SW 1271 (cell line): ENCODE results near the gene ZNF211.

Source experiments
- DNase-seq, 2 experiments: peaks; one replicate each; lab custom pipeline; 2025; lab: John Stamatoyannopoulos, UW

ZNF211 gene

GRCh38 chr19:57656346-57656745 lies 23.4 kb downstream of the ZNF211 start:
- DNase-seq = no peak

DNA sequence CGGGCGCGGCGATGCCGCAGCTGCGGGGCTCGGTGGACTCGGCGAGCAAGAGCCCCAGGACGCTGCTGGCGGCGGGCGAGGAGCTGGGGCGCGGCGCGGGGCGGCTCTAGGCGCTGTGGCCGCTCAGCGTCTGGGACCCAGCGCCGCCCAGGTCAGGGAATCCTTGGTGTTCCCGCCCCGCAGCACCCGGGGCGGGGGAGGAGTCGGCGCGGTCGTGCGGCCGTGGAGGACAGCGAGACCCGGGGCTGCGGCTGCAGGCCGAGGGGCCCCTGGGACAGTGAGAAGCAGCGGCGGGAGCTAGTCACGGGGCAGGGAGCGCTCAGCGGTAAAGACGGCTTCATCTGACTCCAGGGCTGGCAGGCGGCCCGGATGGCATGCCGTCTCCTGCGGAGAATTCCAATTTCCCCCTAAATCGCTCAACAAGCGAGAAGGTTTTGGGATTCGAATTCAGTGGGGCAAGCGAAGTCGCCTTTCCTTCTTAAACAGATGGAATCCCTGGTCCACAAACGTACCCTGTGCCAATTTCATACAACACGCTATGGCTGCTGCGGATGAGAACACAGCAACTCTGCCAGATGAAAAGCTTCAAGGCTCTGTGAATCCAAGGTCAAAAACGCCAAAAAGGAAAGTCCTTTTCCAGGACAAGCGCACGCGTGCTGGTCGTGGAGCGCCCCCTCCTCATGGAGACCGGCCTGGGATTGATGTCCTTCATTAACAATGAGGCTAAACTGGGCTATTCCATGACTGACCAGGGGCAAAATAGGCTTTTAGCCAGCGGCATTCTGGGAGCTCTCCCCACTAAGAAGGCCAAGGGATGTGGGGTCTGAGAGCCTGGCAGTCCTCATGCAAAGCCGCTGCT lies 31.5 kb downstream of the ZNF211 start:
- peak in 1 of 2 experiments; percentile 7 for DNase-seq

DNA sequence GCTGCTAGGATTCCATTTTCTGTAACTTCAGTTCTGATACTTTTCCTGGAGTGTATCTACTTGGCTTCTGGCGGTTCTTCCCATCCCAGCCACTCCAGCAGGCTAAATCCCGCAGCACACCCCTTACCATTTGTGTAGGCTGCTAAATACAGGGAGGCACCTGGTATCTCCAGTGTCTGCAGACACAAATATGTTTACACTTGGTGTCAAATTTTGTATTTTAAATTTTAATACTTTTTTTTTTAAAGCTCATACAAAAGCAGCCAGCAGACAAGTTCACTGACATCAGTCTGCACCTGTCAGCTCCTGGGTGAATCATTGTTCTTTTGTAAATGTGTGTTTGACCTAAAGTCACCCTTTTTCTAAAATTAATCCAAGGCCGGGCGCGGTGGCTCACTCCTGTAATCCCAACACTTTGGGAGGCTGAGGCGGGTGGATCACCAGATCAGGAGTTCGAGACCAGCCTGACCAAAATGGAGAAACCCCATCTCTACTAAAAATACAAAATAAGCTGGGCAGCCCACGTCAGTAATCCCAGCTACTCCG lies 32.4 kb downstream of the ZNF211 start:
- no peak for DNase-seq

DNA sequence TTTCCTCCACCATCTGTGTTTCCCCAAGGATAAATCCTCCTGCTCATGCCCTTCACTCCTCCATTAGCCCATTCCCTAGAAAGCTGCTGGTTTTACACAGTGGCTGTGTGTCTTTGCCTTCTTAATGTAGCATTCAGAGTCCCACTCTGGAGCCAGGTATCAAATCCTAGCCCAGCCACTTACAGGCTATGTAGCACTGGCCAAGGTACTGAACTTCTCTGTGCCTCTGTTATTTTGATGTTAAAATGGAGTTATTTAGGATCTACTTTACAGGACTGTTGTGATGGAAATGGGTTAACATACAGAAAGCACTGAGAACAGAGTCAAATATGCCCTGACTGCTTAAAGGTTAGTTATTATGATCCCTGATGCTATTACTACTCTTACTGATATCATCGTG lies 34.3 kb downstream of the ZNF211 start:
- no peak for DNase-seq

- no peak for DNase-seq
Observed at GRCh38 chr19:57668635-57669034, 35.7 kb downstream of the ZNF211 start, which contains the start of gene ZSCAN4. Gene ZSCAN4 (plus strand): TSS chr19:57668935. CDS start chr19:57676146, 7,211 bp downstream.

- no peak for DNase-seq
Observed at GRCh38 chr19:57671124-57671895, 38.3 kb downstream of the ZNF211 start.

DNA sequence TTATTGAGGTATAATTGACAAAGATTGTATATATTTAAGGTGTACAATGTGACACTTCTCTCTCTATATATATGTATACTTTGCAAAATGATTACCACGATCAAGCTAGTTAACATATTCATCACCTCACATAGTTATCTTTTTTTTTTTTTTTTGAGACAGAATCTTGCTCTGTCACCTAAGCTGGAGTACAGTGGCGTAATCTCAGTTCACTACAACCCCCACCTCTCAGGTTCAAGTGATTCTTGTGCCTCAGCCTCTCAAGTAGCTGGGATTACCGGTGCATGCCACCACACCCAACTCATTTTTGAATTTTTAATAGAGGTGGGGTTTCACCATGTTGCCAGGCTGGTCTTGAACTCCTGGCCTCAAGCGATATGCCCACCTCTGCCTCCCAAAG lies 39.5 kb downstream of the ZNF211 start:
- no peak for DNase-seq

GRCh38 chr19:57675881-57676280 lies 42.9 kb downstream of the ZNF211 start:
- DNase-seq = no peak

DNA sequence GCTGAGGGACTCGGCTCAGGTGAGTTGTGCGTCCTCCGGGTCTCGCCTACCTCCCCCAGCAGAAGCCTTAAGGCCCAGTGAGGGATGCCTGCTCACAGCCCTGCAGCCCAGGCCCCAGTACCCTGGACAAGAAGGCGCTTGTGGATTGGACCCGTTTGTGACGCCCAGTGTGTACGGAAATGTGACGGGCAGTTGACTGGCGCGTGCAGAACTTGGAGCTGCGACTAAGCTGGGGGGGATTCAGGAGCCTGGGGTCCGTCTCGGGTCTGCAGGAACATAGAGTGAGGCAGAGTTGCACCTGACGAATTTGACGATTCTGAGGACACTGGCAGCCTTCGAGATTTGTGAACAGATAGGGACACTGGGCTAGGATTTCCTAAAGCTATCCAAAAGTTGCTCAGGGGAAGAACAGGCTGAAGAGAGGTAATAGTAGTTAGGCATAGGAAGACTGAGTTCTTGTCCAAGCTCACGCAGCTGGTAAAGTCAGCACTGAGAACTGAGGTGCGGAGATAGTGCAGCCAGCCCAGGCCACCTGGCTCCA lies 49.3 kb downstream of the ZNF211 start:
- DNase-seq = no peak

- DNase-seq = no peak
Observed at GRCh38 chr19:57686727-57687126, 53.8 kb downstream of the ZNF211 start.

DNA sequence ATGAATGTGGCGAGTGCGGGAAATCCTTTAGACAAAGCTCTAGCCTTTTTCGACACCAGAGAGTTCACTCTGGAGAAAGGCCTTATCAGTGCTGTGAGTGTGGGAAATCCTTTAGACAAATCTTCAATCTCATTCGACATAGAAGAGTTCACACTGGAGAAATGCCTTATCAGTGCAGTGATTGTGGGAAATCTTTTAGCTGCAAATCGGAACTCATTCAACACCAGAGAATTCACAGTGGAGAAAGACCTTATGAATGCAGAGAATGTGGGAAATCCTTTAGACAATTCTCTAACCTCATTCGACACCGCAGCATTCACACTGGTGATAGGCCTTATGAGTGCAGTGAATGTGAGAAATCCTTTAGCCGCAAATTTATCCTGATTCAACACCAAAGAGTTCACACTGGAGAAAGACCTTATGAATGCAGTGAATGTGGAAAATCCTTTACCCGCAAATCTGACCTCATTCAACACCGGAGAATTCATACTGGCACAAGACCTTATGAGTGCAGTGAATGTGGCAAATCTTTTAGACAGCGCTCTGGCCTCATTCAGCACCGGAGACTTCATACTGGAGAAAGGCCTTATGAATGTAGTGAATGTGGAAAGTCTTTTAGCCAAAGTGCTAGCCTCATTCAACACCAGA lies 54.5 kb downstream of the ZNF211 start:
- no peak for DNase-seq

- no peak for DNase-seq
Observed at GRCh38 chr19:57688011-57688763, 55.2 kb downstream of the ZNF211 start.

DNA sequence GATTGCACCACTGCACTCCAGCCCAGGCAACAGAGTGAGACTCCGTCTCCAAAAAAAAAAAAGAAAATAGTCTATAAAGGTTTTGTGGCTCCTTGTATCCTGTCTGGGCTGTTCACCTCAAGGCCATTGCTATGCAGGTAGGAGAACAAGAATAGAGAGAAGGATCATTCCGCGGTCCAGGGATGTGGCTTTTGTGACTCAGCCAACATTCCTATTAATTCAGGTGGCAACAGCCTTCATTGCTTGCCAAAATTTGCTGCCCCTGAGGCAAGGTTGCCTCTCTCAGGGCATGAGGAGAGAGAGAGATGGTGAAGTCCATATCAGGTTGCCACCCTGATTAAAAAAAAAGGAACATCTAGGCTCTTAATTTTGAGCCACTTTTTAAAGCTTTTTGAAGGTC lies 56.8 kb downstream of the ZNF211 start:
- no peak for DNase-seq
